DMS 273 treated with DMSO at 0.1 percent for 48 hours (cell line): ENCODE results near the gene TMEM186.
"Not testable (repeated sequence)": the region's sequence is repeated elsewhere in the genome, so short reads cannot be mapped to it uniquely, and the experiment has no call there.

ENCODE experiments used
- DNase-seq: peaks from one replicate; lab custom pipeline; 2025; lab: John Stamatoyannopoulos, UW

Gene TMEM186

GRCh38 chr16:8774208-8774607 is 23.2 kb downstream of the TMEM186 start:
- DNase-seq, result no peak

GRCh38 chr16:8773537-8773936 is 23.9 kb downstream of the TMEM186 start:
- DNase-seq, result no peak

GRCh38 chr16:8768692-8769091 is 28.7 kb downstream of the TMEM186 start:
- DNase-seq, result no peak

GRCh38 chr16:8768283-8768682 is 29.2 kb downstream of the TMEM186 start:
- DNase-seq, result no peak

GRCh38 chr16:8767176-8767575 is 30.3 kb downstream of the TMEM186 start:
- no peak for DNase-seq

- DNase-seq, result no peak
These were observed 32.8 kb downstream of the TMEM186 start for GRCh38 chr16:8764525-8765250.

- DNase-seq, result no peak
These were observed 33.5 kb downstream of the TMEM186 start for GRCh38 chr16:8763899-8764298.

GRCh38 chr16:8763083-8763482 is 34.4 kb downstream of the TMEM186 start:
- no peak for DNase-seq

GRCh38 chr16:8762254-8762653 is 35.2 kb downstream of the TMEM186 start:
- no peak for DNase-seq

GRCh38 chr16:8761078-8761477 is 36.4 kb downstream of the TMEM186 start:
- no peak for DNase-seq

- DNase-seq, result no peak
These were observed 37.4 kb downstream of the TMEM186 start for GRCh38 chr16:8760021-8760420.

GRCh38 chr16:8758022-8758421 is 39.4 kb downstream of the TMEM186 start:
- no peak for DNase-seq

GRCh38 chr16:8756755-8757154 is 40.7 kb downstream of the TMEM186 start:
- no peak for DNase-seq

- no peak for DNase-seq
These were observed 43.9 kb downstream of the TMEM186 start for GRCh38 chr16:8753416-8754054.

- DNase-seq, result no peak
These were observed 44.7 kb downstream of the TMEM186 start for GRCh38 chr16:8752706-8753105.

GRCh38 chr16:8751481-8752311 is 45.7 kb downstream of the TMEM186 start:
- no peak for DNase-seq

GRCh38 chr16:8748944-8749343 is 48.5 kb downstream of the TMEM186 start:
- not testable (repeated sequence) for DNase-seq
